ENCODE results near the gene STXBP2. TPM values are rescaled to one million over a fixed set of nuclear protein-coding genes. Genes with fewer than 3 reads are reported as not detected.
A peak's percentile ranks its signal among the peaks of the same experiment; 100 is the strongest.

Gene STXBP2
- polyA plus RNA-seq, 1 of the 3 experiments (the other 2 are of a cell fraction) = 4.7 TPM

DNA sequence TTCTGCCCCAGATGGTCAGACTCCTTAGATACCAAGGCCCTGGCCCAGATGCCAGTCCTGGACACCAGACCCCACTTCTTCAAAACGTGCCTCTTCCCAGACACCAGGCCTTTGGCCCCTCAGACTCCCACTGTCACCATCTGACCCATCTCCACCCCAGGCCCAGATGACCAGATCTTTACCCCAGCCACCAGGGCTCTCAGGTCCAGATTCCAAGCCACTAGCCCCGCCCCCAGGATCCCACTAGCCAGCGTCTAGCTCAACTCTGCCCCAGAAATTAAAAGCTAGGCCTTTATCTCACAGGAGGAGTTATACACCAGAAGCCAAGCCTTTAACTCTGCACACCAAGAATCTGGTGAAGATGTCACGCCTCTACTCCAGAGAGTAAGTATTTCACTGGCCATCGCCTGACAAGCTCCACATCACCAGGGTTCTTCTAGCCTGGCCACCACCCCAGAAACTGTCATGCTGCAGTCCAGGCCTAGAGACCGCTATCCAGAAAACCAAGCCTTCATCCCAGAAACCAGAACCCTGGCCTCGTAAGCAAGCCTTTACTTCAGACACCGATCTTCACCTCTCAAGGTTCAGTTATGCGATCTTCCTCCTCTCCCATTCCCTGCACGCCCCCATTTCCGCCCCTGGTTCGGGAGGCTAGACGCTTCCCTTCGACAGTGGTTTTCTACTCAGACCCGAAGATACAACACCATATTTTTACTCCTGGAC, 8.2 kb upstream of the STXBP2 start:
- Histone ChIP-seq H3K4me2 (peak overlapping the region; percentile 93), H3K9me2 (no peaks in the 10 kb centered on the region), H3K9me3 (no peaks in the 10 kb centered on the region), H3K36me3 (replicated peaks in 1 of 2; ENCODE audit: control insufficient read depth in 1 of 2, insufficient read depth in 2 of 2, low read length in 1 of 2) (peaks cover 0 to 23% of the 10 kb centered on the region in 2 experiments), H3K9ac (peak overlapping the region; percentile 99), H3K27ac (ENCODE audit: low read depth in 2 of 2, low read length in 1 of 2) (peak overlapping the region; percentile 46 to 73; a peak in 2 of 4 replicates), H3K79me2 (ENCODE audit: insufficient read depth) (peaks cover 49% of the 10 kb centered on the region), H2AFZ (ENCODE audit: low read depth) (peak overlapping the region; percentile 87), H3F3A (replicated peaks; ENCODE audit: insufficient read depth) (no peaks in the 10 kb centered on the region), H3K27me3 (ENCODE audit: insufficient read depth) (no peaks in the 10 kb centered on the region), H3K4me1 (ENCODE audit: control insufficient read depth in 1 of 2, insufficient read depth in 2 of 2, low read depth in 1 of 2, low read length in 1 of 2) (peaks cover 8 to 20% of the 10 kb centered on the region in 2 experiments; a peak in 2 of 4 replicates), H3K4me3 (ENCODE audit: low read depth in 2 of 2, low read length in 1 of 2) (peak overlapping the region; percentile 100), H4K20me1 (ENCODE audit: insufficient read depth) (0 out of 2 replicates have a peak, but pooled peaks cover 5% of the 10 kb centered on the region)
- DNase-seq = no peak
- TF ChIP-seq, protein P1, sequence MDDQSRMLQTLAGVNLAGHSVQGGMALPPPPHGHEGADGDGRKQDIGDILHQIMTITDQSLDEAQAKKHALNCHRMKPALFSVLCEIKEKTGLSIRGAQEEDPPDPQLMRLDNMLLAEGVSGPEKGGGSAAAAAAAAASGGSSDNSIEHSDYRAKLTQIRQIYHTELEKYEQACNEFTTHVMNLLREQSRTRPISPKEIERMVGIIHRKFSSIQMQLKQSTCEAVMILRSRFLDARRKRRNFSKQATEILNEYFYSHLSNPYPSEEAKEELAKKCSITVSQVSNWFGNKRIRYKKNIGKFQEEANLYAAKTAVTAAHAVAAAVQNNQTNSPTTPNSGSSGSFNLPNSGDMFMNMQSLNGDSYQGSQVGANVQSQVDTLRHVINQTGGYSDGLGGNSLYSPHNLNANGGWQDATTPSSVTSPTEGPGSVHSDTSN (IDR thresholded peaks at IDR 0.05) = no peak
- TF ChIP-seq RFX5 (IDR thresholded peaks at IDR 0.05; ENCODE audit: low read length) = no peak
- TF ChIP-seq, protein P2, sequence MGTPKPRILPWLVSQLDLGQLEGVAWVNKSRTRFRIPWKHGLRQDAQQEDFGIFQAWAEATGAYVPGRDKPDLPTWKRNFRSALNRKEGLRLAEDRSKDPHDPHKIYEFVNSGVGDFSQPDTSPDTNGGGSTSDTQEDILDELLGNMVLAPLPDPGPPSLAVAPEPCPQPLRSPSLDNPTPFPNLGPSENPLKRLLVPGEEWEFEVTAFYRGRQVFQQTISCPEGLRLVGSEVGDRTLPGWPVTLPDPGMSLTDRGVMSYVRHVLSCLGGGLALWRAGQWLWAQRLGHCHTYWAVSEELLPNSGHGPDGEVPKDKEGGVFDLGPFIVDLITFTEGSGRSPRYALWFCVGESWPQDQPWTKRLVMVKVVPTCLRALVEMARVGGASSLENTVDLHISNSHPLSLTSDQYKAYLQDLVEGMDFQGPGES (IDR thresholded peaks at IDR 0.05; ENCODE audit: low read depth, low read length) = no peak
- TF ChIP-seq MXI1 (IDR thresholded peaks at IDR 0.05; ENCODE audit: low read depth, low read length) = no peak
- no peak for TF ChIP-seq TAF1 (IDR thresholded peaks at IDR 0.05; ENCODE audit: borderline replicate concordance, low read depth, low read length)
- TF ChIP-seq, protein P3, sequence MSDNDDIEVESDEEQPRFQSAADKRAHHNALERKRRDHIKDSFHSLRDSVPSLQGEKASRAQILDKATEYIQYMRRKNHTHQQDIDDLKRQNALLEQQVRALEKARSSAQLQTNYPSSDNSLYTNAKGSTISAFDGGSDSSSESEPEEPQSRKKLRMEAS (IDR thresholded peaks at IDR 0.05; ENCODE audit: low read depth) = no peak
- TF ChIP-seq, protein P4, sequence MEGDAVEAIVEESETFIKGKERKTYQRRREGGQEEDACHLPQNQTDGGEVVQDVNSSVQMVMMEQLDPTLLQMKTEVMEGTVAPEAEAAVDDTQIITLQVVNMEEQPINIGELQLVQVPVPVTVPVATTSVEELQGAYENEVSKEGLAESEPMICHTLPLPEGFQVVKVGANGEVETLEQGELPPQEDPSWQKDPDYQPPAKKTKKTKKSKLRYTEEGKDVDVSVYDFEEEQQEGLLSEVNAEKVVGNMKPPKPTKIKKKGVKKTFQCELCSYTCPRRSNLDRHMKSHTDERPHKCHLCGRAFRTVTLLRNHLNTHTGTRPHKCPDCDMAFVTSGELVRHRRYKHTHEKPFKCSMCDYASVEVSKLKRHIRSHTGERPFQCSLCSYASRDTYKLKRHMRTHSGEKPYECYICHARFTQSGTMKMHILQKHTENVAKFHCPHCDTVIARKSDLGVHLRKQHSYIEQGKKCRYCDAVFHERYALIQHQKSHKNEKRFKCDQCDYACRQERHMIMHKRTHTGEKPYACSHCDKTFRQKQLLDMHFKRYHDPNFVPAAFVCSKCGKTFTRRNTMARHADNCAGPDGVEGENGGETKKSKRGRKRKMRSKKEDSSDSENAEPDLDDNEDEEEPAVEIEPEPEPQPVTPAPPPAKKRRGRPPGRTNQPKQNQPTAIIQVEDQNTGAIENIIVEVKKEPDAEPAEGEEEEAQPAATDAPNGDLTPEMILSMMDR (IDR thresholded peaks at IDR 0.05) = no peak
- no peak for TF ChIP-seq EZH2phosphoT487 (IDR thresholded peaks at IDR 0.05; ENCODE audit: borderline replicate concordance, low read depth)
- no peak for TF ChIP-seq RXRA (IDR thresholded peaks at IDR 0.05; ENCODE audit: borderline replicate concordance, low read depth)
- no peak for TF ChIP-seq ELF1 (IDR thresholded peaks at IDR 0.05)
- TF ChIP-seq, protein P5, sequence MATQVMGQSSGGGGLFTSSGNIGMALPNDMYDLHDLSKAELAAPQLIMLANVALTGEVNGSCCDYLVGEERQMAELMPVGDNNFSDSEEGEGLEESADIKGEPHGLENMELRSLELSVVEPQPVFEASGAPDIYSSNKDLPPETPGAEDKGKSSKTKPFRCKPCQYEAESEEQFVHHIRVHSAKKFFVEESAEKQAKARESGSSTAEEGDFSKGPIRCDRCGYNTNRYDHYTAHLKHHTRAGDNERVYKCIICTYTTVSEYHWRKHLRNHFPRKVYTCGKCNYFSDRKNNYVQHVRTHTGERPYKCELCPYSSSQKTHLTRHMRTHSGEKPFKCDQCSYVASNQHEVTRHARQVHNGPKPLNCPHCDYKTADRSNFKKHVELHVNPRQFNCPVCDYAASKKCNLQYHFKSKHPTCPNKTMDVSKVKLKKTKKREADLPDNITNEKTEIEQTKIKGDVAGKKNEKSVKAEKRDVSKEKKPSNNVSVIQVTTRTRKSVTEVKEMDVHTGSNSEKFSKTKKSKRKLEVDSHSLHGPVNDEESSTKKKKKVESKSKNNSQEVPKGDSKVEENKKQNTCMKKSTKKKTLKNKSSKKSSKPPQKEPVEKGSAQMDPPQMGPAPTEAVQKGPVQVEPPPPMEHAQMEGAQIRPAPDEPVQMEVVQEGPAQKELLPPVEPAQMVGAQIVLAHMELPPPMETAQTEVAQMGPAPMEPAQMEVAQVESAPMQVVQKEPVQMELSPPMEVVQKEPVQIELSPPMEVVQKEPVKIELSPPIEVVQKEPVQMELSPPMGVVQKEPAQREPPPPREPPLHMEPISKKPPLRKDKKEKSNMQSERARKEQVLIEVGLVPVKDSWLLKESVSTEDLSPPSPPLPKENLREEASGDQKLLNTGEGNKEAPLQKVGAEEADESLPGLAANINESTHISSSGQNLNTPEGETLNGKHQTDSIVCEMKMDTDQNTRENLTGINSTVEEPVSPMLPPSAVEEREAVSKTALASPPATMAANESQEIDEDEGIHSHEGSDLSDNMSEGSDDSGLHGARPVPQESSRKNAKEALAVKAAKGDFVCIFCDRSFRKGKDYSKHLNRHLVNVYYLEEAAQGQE (IDR thresholded peaks at IDR 0.05; ENCODE audit: low read depth, low read length) = no peak
- TF ChIP-seq, protein P6, sequence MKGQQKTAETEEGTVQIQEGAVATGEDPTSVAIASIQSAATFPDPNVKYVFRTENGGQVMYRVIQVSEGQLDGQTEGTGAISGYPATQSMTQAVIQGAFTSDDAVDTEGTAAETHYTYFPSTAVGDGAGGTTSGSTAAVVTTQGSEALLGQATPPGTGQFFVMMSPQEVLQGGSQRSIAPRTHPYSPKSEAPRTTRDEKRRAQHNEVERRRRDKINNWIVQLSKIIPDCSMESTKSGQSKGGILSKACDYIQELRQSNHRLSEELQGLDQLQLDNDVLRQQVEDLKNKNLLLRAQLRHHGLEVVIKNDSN (IDR thresholded peaks at IDR 0.05; ENCODE audit: borderline replicate concordance, low read depth) = no peak
- TF ChIP-seq TEAD4 (IDR thresholded peaks at IDR 0.05; ENCODE audit: borderline replicate concordance, insufficient read depth) = no peak
- TF ChIP-seq, protein P7, sequence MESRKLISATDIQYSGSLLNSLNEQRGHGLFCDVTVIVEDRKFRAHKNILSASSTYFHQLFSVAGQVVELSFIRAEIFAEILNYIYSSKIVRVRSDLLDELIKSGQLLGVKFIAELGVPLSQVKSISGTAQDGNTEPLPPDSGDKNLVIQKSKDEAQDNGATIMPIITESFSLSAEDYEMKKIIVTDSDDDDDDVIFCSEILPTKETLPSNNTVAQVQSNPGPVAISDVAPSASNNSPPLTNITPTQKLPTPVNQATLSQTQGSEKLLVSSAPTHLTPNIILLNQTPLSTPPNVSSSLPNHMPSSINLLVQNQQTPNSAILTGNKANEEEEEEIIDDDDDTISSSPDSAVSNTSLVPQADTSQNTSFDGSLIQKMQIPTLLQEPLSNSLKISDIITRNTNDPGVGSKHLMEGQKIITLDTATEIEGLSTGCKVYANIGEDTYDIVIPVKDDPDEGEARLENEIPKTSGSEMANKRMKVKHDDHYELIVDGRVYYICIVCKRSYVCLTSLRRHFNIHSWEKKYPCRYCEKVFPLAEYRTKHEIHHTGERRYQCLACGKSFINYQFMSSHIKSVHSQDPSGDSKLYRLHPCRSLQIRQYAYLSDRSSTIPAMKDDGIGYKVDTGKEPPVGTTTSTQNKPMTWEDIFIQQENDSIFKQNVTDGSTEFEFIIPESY (IDR thresholded peaks at IDR 0.05; ENCODE audit: borderline replicate concordance, low read depth) = no peak
- WGBS (ENCODE audit: low lambda C conversion rate) = 0% methylated on average over 12 of the region's 15 CpGs
- CTCF ChIA-PET = interaction anchor here (0.7 to 2.4 kb wide), 6 partner anchors 23 to 274 kb away, joined by 3 to 21 read pairs (median 4); partner anchors contain the start of gene TRAPPC5
- POLR2A ChIA-PET = interaction anchor here (0.9 to 3.1 kb wide), 6 partner anchors 10 to 60 kb away, joined by 3 to 16 read pairs (median 5); partner anchors contain the start of gene CAMSAP3
